K562 (cell line): ENCODE results near the gene ERC2. TPM values are rescaled to one million over a fixed set of nuclear protein-coding genes. Genes with fewer than 3 reads are reported as not detected.

Experiments
- ATAC-seq: fragments of 200-7000 bp; cut with Tn5 transposase; 3 replicates; pipeline ENCODE4 v1.9.1; 2020; ENCODE audit warnings: moderate library complexity
- BruUV-seq: library from RNA; stranded (reverse); fragments of 400-500 nt; replicated peaks from 2 replicates; lab custom pipeline; 2021; lab: Mats Ljungman, UMichigan
- CTCF ChIA-PET: fragments of 300-600 bp; formaldehyde crosslinking; extraction: SDS; loops from one replicate; lab custom pipeline; 2021; ENCODE audit warnings: low intra/inter-chr PET ratio; lab: Yijun Ruan, JAX
- POLR2A ChIA-PET: fragments of 300-600, 350-650 bp; sonication (Branson Sonifier 250); formaldehyde crosslinking; extraction: SDS; loops from one replicate; lab custom pipeline; 2021; ENCODE audit warnings: antibody characterized with exemption, inconsistent platforms; lab: Yijun Ruan, JAX
- DNase-seq, 4 experiments: peaks; one replicate each; pipeline versions ENCODE4 v3.0.0 to v3.0.0-alpha.2; 2011 to 2018; ENCODE audit warnings: low spot score in 3 of 4, mixed read lengths in 3 of 4; ENCODE audit errors: extremely low read depth in 1 of 4
- FAIRE-seq: peaks from 2 replicates; lab custom pipeline; 2011; peaks lifted over from hg19 to GRCh38; lab: Jason Lieb, UNC
- H2AFZ ChIP-seq: 2 replicates; pipeline ENCODE4 v1.6.0; 2011; ENCODE audit warnings: low read depth, low read length, control low read depth, inconsistent platforms
- H3K27ac ChIP-seq: fragments of 200-600 bp; 3 replicates; pipeline ENCODE4 v1.8.0; 2011; ENCODE audit warnings: low read depth, mild to moderate bottlenecking, control low read depth, inconsistent platforms, low read length, moderate library complexity, mixed read lengths; ENCODE audit errors: extremely low read depth
- H3K27me3 ChIP-seq, 2 experiments: fragments of 300-600 bp in 1 of 2; 2 replicates in 1 of 2; 3 replicates in 1 of 2; pipeline versions ENCODE4 v1.6.0 to v1.8.0; 2011; ENCODE audit warnings: inconsistent platforms in 2 of 2, low read length in 2 of 2, mild to moderate bottlenecking in 1 of 2, mixed read lengths in 1 of 2, moderate library complexity in 1 of 2; ENCODE audit not compliant: control insufficient read depth in 2 of 2, insufficient read depth in 2 of 2
- H3K36me3 ChIP-seq: fragments of 300-600 bp; 3 replicates; pipeline ENCODE4 v1.8.0; 2011; ENCODE audit warnings: mild to moderate bottlenecking, low read length, inconsistent platforms; ENCODE audit not compliant: control insufficient read depth, insufficient read depth
- H3K4me1 ChIP-seq, 2 experiments: fragments of 200-600 bp in 1 of 2; replicated peaks in 1 of 2; 2 replicates in 1 of 2; 3 replicates in 1 of 2; pipeline versions ENCODE4 v1.5.1 to v1.8.0; 2011; ENCODE audit warnings: inconsistent platforms in 2 of 2, low read length in 2 of 2, mild to moderate bottlenecking in 1 of 2, mixed read lengths in 1 of 2, moderate library complexity in 1 of 2; ENCODE audit not compliant: control insufficient read depth in 2 of 2, insufficient read depth in 2 of 2
- H3K4me2 ChIP-seq: 2 replicates; pipeline ENCODE4 v1.6.1; 2011; ENCODE audit warnings: low read length, control low read depth, inconsistent platforms, mixed read lengths; ENCODE audit not compliant: insufficient read depth
- H3K4me3 ChIP-seq: fragments of 200-600 bp; sonication (generic), shearing (Covaris generic); 2 replicates; pipeline ENCODE4 v1.5.1; 2016; ENCODE audit warnings: control low read depth, inconsistent platforms
- H3K79me2 ChIP-seq: fragments of 200-600 bp; 3 replicates; pipeline ENCODE4 v1.8.0; 2011; ENCODE audit warnings: low read length, inconsistent platforms; ENCODE audit not compliant: control insufficient read depth, insufficient read depth
- H3K9ac ChIP-seq, 2 experiments: 2 replicates each; pipeline versions ENCODE4 v1.6.0 to v1.6.1; 2011; ENCODE audit warnings: low read depth in 2 of 2, low read length in 2 of 2, control low read depth in 1 of 2, inconsistent platforms in 1 of 2, mild to moderate bottlenecking in 1 of 2, mixed read lengths in 1 of 2; ENCODE audit not compliant: insufficient read depth in 1 of 2
- H3K9me1 ChIP-seq: one replicate; pipeline ENCODE4 v1.6.0; 2011; ENCODE audit warnings: inconsistent platforms, mild to moderate bottlenecking, low read length, moderate library complexity; ENCODE audit not compliant: control insufficient read depth, insufficient read depth
- H3K9me3 ChIP-seq: replicated peaks from 2 replicates; pipeline ENCODE4 v1.5.1; 2011; ENCODE audit warnings: low read depth, low read length, inconsistent platforms; ENCODE audit not compliant: control insufficient read depth, insufficient read depth
- H4K20me1 ChIP-seq: replicated peaks from 2 replicates; pipeline ENCODE4 v1.6.1; 2011; ENCODE audit warnings: low read length, inconsistent platforms, mixed read lengths; ENCODE audit not compliant: control insufficient read depth, insufficient read depth
- BMI1 ChIP-seq: fragments of 150-350 bp; IDR thresholded peaks from 2 replicates; pipeline ENCODE4 v1.6.1; 2014; ENCODE audit warnings: low read length
- CBFA2T3 ChIP-seq: fragments of 450-650 bp; IDR thresholded peaks from 2 replicates; pipeline ENCODE4 v1.6.1; 2017
- E2F4 ChIP-seq: sonication (generic); formaldehyde crosslinking; IDR thresholded peaks from 2 replicates; pipeline ENCODE4 v1.8.0; 2022; ENCODE audit warnings: mild to moderate bottlenecking, low read depth, missing genetic modification reagents
- MCM7 ChIP-seq, 2 experiments: fragments of 450-650 bp; IDR thresholded peaks; 2 replicates each; pipeline ENCODE4 v1.6.1; 2016 to 2018
- PKNOX1 ChIP-seq: fragments of 450-650 bp; IDR thresholded peaks from 2 replicates; pipeline ENCODE4 v1.6.1; 2016
- POLR2G ChIP-seq: fragments of 200-400 bp; formaldehyde crosslinking; IDR thresholded peaks from 2 replicates; pipeline ENCODE4 v1.6.1; 2017; ENCODE audit warnings: low read depth, mild to moderate bottlenecking, antibody characterized with exemption, low read length, moderate library complexity
- RBM25 ChIP-seq: fragments of 200-400 bp; formaldehyde crosslinking; IDR thresholded peaks from 2 replicates; pipeline ENCODE4 v1.6.1; 2018; ENCODE audit warnings: low read length, low read depth, moderate library complexity; ENCODE audit not compliant: severe bottlenecking
- SAP30 ChIP-seq: fragments of 200-600 bp; sonication (generic); IDR thresholded peaks from 2 replicates; pipeline ENCODE4 v1.6.1; 2012; ENCODE audit warnings: borderline replicate concordance, low read depth, mild to moderate bottlenecking, moderate library complexity, low read length, control low read depth, inconsistent platforms; ENCODE audit not compliant: insufficient read depth, poor library complexity, severe bottlenecking
- TEAD1 ChIP-seq, 2 experiments: fragments of 450-650 bp in 1 of 2; sonication (generic) in 1 of 2; formaldehyde crosslinking; IDR thresholded peaks; 2 replicates each; pipeline versions ENCODE4 v1.4.0 to v1.8.0; 2020 to 2022; ENCODE audit warnings: mild to moderate bottlenecking in 2 of 2, missing genetic modification reagents in 1 of 2
- ZFP36 ChIP-seq: fragments of 150-350 bp; IDR thresholded peaks from 2 replicates; pipeline ENCODE4 v1.6.1; 2018; ENCODE audit warnings: low read length, low read depth; ENCODE audit not compliant: partially characterized antibody
- ZNF764 ChIP-seq: fragments of 250-450 bp; sonication (Bioruptor Pico); IDR thresholded peaks from 2 replicates; pipeline ENCODE4 v1.4.0; 2020; ENCODE audit warnings: low read depth, mild to moderate bottlenecking, moderate library complexity
- WGBS: fragments of 100-300 bp; shearing (Covaris generic); methylation state at CpG from one replicate; pipeline ENCODE4 v1.1.6; 2016; ENCODE audit warnings: low coverage, mixed read lengths; ENCODE audit not compliant: insufficient coverage; ENCODE audit errors: missing lambda C conversion rate; 5-methylcytosine and 5-hydroxymethylcytosine counted together
- in situ Hi-C: fragments of 300-500 bp; cut with MboI; formaldehyde crosslinking; loops from 4 replicates; pipeline ENCODE4 v1.15.0; 2018; ENCODE audit warnings: inconsistent platforms, mixed read lengths
- intact Hi-C: fragments of 100-400 bp; cut with micrococcal nuclease; formaldehyde crosslinking; loops from 2 replicates; pipeline ENCODE4 v1.14.2; 2022
- polyA plus RNA-seq, 8 experiments: library from polyadenylated mRNA; depleted of rRNA in 4 of 8; stranded (reverse) in 5 of 8; unstranded in 3 of 8; fragments of >200 nt; fragmentation: Nextera tagmentation in 2 of 8; fragmentation: Illumina TruSeq in 1 of 8; extraction: Ambion mirVana in 2 of 8; extraction: Trizol in 1 of 8; gene quantifications; 2 replicates each; pipeline versions ENCODE4 v1.2.1 to v1.2.3, GENCODE V29; 2011 to 2014; ENCODE audit warnings: inconsistent platforms in 1 of 8, missing spikeins in 1 of 8
- total RNA-seq, 7 experiments: library from RNA; depleted of rRNA in 6 of 7; stranded (reverse); fragments of >200 nt in 6 of 7; fragmentation: Illumina TruSeq in 2 of 7; extraction: Trizol in 2 of 7; gene quantifications; 2 replicates each; pipeline versions ENCODE4 v1.2.1 to v1.2.3, GENCODE V29; 2011 to 2021; ENCODE audit warnings: low replicate concordance in 1 of 7
- TF ChIP-seq, protein P1 (sequence below): sonication (generic); formaldehyde crosslinking; IDR thresholded peaks from 2 replicates; pipeline ENCODE4 v1.8.0; 2022; ENCODE audit warnings: missing genetic modification reagents, mild to moderate bottlenecking, borderline replicate concordance
- TF ChIP-seq, protein P2 (sequence below), 2 experiments: IDR thresholded peaks; 2 replicates each; pipeline ENCODE4 v1.6.1; 2012; ENCODE audit warnings: improper control_type of control experiment in 2 of 2, low read depth in 2 of 2, low read length in 2 of 2, borderline replicate concordance in 1 of 2

The ERC2 gene
- total and polyA plus RNA-seq, 9 of the 15 experiments (the other 6 are each of a cell fraction or from before 2014, with no cell fraction given): 0.04 to 0.18 (median 0.07) TPM; not detected in 2

GRCh38 chr3:55988905-55989304 lies 479.4 kb downstream of the ERC2 start (continued):
- TF ChIP-seq, protein P1, sequence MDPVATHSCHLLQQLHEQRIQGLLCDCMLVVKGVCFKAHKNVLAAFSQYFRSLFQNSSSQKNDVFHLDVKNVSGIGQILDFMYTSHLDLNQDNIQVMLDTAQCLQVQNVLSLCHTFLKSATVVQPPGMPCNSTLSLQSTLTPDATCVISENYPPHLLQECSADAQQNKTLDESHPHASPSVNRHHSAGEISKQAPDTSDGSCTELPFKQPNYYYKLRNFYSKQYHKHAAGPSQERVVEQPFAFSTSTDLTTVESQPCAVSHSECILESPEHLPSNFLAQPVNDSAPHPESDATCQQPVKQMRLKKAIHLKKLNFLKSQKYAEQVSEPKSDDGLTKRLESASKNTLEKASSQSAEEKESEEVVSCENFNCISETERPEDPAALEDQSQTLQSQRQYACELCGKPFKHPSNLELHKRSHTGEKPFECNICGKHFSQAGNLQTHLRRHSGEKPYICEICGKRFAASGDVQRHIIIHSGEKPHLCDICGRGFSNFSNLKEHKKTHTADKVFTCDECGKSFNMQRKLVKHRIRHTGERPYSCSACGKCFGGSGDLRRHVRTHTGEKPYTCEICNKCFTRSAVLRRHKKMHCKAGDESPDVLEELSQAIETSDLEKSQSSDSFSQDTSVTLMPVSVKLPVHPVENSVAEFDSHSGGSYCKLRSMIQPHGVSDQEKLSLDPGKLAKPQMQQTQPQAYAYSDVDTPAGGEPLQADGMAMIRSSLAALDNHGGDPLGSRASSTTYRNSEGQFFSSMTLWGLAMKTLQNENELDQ (CRISPR knock-in tag): no peak
- TF ChIP-seq TEAD1 (CRISPR knock-in tag; IDR thresholded peaks at IDR 0.05) (no peak), BMI1 (no peak)

DNA sequence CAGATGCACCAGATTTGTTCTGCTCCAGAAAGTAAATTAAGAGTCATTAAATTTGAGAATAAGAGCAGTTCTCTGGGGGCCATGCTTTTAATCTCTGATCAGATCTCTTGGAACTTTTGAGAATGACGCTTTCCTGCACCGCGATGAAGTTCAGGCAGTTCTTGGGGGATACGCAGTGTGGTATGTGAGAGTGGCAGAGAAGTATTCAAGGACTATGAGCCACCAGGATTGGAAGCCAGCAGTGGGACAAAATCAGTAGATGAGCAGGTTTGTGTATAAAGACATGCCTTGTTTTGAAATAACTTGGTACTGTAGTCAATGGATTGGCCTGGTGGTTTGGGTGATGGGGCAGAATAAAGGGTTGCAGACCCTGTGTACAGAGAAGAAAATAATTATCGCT lies 483.6 kb downstream of the ERC2 start:
- BruUV-seq: no TSS peak
- FAIRE-seq (no peak), DNase-seq (no peak), ATAC-seq (no peak)
- no peak overlapping the region for H3K27ac ChIP-seq
- no peak overlapping the region for H3K4me3 ChIP-seq
- H3K9me1 ChIP-seq: no peaks in the 10 kb centered on the region
- WGBS: 0% methylated on average over 5 of the region's 5 CpGs
- H4K20me1 ChIP-seq: no peaks in the 10 kb centered on the region
- POLR2A ChIA-PET: no interaction called here
- intact Hi-C loops: no loop called here
- no peak overlapping the region for H3K4me2 ChIP-seq
- H3K36me3 ChIP-seq: no peaks in the 10 kb centered on the region
- in situ Hi-C loops: no loop called here
- no peak overlapping the region for H2AFZ ChIP-seq
- no peaks in the 10 kb centered on the region for H3K9me3 ChIP-seq
- no peaks in the 10 kb centered on the region for H3K4me1 ChIP-seq
- H3K79me2 ChIP-seq: no peaks in the 10 kb centered on the region
- no peak overlapping the region for H3K9ac ChIP-seq
- no peaks in the 10 kb centered on the region for H3K27me3 ChIP-seq
- CTCF ChIA-PET: no interaction called here
- TF ChIP-seq SAP30: no peak
- no peak for TF ChIP-seq E2F4 (CRISPR knock-in tag)
- TF ChIP-seq RBM25: no peak
- no peak for TF ChIP-seq POLR2G
- no peak for TF ChIP-seq PKNOX1
- TF ChIP-seq MCM7 (IDR thresholded peaks at IDR 0.05): no peak
- TF ChIP-seq, protein P2, sequence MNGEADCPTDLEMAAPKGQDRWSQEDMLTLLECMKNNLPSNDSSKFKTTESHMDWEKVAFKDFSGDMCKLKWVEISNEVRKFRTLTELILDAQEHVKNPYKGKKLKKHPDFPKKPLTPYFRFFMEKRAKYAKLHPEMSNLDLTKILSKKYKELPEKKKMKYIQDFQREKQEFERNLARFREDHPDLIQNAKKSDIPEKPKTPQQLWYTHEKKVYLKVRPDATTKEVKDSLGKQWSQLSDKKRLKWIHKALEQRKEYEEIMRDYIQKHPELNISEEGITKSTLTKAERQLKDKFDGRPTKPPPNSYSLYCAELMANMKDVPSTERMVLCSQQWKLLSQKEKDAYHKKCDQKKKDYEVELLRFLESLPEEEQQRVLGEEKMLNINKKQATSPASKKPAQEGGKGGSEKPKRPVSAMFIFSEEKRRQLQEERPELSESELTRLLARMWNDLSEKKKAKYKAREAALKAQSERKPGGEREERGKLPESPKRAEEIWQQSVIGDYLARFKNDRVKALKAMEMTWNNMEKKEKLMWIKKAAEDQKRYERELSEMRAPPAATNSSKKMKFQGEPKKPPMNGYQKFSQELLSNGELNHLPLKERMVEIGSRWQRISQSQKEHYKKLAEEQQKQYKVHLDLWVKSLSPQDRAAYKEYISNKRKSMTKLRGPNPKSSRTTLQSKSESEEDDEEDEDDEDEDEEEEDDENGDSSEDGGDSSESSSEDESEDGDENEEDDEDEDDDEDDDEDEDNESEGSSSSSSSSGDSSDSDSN (IDR thresholded peaks at IDR 0.05; ENCODE audit: borderline replicate concordance in 1 of 2, low read depth in 2 of 2, low read length in 2 of 2): no peak
- no peak for TF ChIP-seq CBFA2T3
- TF ChIP-seq ZNF764: no peak
- no peak for TF ChIP-seq ZFP36
